ENCODE results near the gene PTCH2.

PTCH2 gene

DNA sequence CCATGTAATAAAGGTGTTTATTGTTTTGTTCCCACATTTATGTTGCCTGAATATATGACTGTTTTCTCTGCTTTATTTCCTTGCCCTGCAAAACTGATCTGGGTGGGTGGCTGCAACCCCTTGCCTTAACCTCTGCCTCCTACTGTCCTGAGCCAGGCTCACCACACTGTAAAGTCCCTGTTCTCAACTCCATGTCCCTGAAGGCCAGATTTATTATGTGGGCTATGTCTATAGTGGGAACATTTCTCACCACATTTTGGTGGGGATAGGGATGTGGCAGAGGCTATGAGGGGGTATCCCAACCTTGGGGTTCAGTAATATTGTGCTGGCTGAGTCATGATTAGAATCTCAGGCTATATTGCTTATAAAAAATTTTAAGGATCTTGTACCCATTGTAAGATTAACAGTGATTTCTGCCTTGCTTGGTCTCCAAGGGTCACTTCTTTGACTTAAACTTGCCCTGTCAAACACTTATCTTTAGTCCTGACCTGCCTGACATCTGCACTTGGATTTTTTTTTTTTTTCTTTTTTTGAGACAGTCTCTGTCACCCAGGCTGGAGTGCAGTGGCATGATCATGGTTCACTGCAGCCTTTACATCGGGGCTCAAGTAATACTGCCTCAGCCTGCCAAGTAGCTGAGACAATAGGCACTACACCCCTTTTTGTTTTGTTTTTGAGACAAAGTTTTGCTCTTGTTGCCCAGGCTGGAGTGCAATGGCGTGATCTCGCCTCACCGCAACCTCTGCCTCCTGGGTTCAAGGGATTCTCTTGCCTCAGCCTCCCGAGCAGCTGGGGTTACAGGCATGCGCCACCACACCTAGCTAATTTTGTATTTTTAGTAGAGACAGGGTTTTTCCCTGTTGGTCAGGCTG is 64.1 kb downstream of the PTCH2 start:
- DNase-seq: no peak

- no peak for DNase-seq
These were observed 65.0 kb downstream of the PTCH2 start for GRCh38 chr1:44777969-44778635.

- peak; percentile 34 for DNase-seq
These were observed 65.5 kb downstream of the PTCH2 start for GRCh38 chr1:44777547-44777946.

GRCh38 chr1:44776730-44777068 is 66.4 kb downstream of the PTCH2 start:
- DNase-seq: peak; percentile 22

- no peak for DNase-seq
These were observed 66.9 kb downstream of the PTCH2 start for GRCh38 chr1:44775930-44776729.

- peak; percentile 94 for DNase-seq
These were observed 67.7 kb downstream of the PTCH2 start, which contains the start of gene RPS8 for GRCh38 chr1:44775078-44775929. Gene RPS8, plus strand, starts transcription at chr1:44775540. Its CDS starts 57 bp downstream, at chr1:44775597.

All from right forelimb (tissue), 1 donor.